D721Med (cell line): ENCODE results near the gene PMIS2.
A peak's percentile ranks its signal among the peaks of the same experiment; 100 is the strongest.

Experiments
- DNase-seq: peaks from one replicate; pipeline ENCODE4 v3.0.0; 2011; ENCODE audit warnings: low spot score; ENCODE audit not compliant: insufficient read length
- FAIRE-seq: peaks from 2 replicates; lab custom pipeline; 2011; peaks lifted over from hg19 to GRCh38; lab: Jason Lieb, UNC
- TF ChIP-seq, protein P1 (sequence below): IDR thresholded peaks from 2 replicates; pipeline ENCODE4 v1.5.1; 2012; ENCODE audit warnings: mild to moderate bottlenecking, control low read depth; ENCODE audit not compliant: insufficient read depth; ENCODE audit errors: missing control alignments

The PMIS2 gene

DNA sequence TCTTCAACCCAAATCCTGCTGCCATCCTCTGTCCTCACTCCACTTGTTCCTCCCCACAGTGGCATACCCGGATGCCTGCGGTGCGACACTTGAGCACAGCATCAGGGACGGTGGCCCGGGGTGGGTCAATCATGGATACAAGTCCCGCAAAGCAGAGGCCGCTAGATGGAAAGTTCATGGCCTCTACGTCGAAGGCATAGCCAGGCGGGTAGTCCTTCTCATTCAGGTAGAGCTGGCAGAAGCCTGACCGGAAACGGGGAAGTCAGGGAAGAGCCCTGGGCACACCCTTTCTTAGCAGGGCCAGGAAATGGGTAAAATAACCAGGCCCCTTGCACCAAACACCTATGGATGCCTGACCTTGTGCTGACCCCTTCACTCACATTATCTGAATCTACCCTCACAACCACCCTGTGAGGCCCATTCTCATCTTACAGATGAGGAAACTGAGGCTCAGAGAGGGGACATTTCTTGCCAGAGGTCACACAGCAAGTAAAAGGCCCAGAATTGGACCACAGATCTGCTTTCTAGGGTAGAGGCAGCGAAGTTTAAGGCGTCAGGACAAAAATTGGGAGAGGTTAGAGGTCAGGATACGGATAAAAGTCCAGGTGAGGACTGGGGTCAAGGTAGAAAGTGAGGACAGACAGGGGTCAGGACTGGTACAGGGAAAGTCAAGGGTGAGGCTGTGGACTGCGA, 29.0 kb upstream of the PMIS2 start:
- no peak for DNase-seq
- TF ChIP-seq, protein P1, sequence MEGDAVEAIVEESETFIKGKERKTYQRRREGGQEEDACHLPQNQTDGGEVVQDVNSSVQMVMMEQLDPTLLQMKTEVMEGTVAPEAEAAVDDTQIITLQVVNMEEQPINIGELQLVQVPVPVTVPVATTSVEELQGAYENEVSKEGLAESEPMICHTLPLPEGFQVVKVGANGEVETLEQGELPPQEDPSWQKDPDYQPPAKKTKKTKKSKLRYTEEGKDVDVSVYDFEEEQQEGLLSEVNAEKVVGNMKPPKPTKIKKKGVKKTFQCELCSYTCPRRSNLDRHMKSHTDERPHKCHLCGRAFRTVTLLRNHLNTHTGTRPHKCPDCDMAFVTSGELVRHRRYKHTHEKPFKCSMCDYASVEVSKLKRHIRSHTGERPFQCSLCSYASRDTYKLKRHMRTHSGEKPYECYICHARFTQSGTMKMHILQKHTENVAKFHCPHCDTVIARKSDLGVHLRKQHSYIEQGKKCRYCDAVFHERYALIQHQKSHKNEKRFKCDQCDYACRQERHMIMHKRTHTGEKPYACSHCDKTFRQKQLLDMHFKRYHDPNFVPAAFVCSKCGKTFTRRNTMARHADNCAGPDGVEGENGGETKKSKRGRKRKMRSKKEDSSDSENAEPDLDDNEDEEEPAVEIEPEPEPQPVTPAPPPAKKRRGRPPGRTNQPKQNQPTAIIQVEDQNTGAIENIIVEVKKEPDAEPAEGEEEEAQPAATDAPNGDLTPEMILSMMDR: no peak
- no peak for FAIRE-seq

DNA sequence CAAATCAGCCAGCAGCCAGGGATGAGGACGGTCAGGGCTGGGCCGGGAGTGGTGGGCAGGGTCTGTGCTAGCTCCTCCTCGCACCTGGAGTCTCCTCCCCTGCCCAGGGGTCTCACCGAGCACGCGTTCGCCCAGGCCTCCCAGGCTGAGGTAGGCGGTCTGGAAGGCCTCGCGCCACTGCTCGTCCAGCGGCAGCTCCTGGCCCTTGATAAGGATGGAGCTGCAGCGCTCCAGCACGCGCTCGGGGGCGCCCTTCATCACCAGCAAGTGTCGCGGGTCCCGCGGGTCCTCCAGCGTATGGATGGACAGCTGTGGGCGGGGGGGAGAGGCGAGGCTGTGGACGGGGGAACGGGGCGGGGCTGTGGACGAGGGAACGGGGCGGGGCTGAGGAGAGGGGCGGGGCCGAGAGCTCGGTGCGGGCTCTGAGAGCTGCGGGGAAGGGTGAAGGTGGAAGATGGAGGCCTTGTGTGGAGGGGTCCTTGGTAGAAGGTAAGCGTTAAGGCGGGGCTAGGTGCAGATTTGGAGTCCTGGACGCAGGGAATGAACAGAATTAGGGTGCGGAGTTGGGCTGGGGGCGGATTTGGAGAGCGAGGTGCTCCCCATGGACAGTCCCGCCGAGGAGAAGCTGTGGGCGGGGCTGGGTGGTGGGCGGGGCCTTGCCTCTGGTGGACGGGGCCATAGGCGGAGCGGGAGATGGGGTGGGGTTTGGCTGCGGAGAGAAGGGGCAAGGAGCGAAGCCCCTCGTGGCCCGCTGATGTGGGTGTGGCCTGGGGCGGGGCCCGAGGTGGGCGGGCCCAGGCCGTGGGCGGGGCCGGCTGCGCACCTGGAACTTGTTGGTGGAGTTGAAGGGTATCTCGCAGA, 28.2 kb upstream of the PMIS2 start:
- no peak for FAIRE-seq
- TF ChIP-seq, protein P1: no peak
- DNase-seq: peak; percentile 79

DNA sequence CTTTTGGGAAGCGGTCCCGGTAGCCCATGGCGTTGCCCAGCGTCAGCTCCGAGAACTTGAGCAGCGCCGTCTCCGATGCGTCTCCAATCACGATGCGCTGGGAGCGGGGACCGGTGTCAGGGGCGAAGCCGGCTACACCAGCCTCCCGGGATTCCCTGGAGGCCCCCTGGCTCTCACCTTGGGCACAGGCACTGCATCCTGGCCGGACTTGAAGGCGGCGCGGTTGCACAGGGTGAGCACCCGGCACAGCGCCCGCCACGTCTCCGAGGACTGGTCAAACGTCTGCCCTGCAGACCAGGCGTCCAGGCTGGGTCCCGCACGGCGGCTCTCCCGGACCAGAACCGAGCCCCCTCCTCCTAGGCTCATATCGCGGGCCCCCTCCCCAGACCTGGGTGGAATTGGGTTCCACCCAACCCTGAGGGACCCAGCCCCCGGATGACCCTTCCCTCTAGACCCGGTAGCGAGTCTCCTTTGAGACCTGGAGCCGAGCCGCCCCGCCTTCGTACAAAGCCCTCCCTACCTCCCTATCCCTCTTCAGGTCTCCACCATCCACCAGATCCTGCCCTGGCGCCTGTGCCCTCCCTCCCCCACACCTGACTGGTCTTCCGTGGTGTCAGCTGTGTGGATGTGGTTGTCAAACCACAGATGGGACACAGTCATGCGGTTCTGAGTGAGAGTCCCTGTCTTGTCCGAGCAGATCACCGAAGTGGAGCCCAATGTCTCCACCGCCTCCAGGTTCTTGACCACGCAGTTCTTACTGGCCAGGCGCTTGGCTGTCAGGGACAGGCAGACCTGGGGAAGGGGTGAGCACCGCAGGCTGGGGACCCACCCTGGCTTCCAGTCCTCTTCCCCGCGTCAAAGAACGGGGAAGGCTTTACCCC, 27.3 kb upstream of the PMIS2 start:
- FAIRE-seq (no peak), DNase-seq (no peak)
- TF ChIP-seq, protein P1: no peak

DNA sequence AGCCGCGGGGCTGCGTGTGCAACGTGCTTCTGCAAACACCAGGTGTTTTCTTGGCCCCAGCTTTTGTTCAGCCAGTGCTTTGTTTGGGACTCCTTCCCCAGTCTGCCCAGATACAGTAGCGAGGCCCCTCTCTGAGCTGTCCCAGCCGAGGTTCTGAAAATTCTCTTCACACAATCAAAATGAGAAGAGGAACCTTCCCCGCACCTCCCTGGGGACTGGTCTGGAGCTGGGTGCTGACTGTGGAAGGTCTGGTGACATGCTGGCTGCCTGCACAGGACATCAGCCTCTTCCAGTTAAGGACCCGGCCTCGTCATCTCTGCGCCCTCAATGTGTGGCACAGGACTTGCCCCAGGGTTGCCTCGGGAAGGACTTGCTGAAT, 26.7 kb upstream of the PMIS2 start:
- DNase-seq: no peak
- TF ChIP-seq, protein P1: no peak
- FAIRE-seq: no peak

DNA sequence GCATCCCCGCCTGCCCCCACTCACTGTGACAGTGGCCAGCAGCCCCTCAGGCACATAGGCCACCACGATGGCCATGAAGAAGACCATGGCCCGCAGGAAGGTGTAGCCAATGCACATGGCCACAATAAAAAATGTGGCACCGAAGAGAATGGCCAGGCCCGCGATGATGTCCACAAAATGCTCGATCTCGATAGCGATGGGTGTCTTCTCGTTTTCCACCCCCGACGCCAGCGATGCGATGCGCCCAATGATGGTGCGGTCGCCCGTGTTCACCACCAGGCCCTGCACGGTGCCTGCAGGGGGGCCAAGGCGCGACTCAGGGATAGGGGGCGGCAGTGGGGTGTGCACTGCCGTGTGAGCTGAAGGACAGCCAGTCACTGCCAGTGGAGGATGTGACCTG, 26.2 kb upstream of the PMIS2 start:
- TF ChIP-seq, protein P1: no peak
- no peak for FAIRE-seq
- DNase-seq: no peak

DNA sequence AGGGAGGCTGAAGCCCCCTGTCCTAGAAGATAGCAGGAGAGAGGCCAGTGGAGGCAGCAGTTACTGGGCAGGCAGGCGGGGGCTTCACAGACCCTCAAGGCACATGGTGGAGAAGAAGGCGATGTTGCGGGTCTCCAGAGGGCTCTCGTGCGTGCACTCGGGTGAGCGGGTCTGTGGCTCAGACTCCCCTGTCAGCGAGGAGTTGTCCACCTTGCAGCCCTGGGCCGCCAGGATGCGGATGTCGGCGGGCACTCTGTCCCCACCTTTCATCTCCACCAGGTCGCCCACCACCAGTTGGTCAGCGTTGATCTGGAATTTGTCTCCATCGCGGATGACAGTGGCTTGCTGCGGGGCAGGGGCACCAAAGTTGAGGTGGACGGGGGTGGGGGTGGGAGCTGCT, 25.7 kb upstream of the PMIS2 start:
- TF ChIP-seq, protein P1: no peak
- DNase-seq (no peak), FAIRE-seq (no peak)
